GM23338 (cell line): Measurements from ENCODE around the gene SAFB. TPM values are rescaled to one million over a fixed set of nuclear protein-coding genes. Genes with fewer than 3 reads are reported as not detected.

Source experiments
- ATAC-seq: fragments of 200-7000 bp; cut with Tn5 transposase; 3 replicates; pipeline ENCODE4 v1.9.1; 2020
- DNase-seq: peaks from one replicate; pipeline ENCODE4 v3.0.0-alpha.2; 2015; ENCODE audit warnings: low spot score
- H2AFZ ChIP-seq: fragments of 200-600 bp; sonication (generic); 2 replicates; pipeline ENCODE4 v1.8.0; 2016; ENCODE audit warnings: antibody characterized with exemption, mild to moderate bottlenecking, moderate library complexity
- H3F3A ChIP-seq: fragments of 200-600 bp; sonication (generic); replicated peaks from 2 replicates; pipeline ENCODE4 v1.8.0; 2017; ENCODE audit warnings: antibody characterized with exemption, mixed run types, low read depth
- H3K27ac ChIP-seq: fragments of 200-600 bp; sonication (generic); 2 replicates; pipeline ENCODE4 v1.6.1; 2016; ENCODE audit warnings: low read depth
- H3K27me3 ChIP-seq: fragments of 200-600 bp; sonication (generic); 2 replicates; pipeline ENCODE4 v1.8.0; 2016; ENCODE audit warnings: mild to moderate bottlenecking, mixed run types, moderate library complexity; ENCODE audit not compliant: insufficient read depth
- H3K36me3 ChIP-seq: fragments of 200-600 bp; sonication (generic); 2 replicates; pipeline ENCODE4 v1.8.0; 2016; ENCODE audit warnings: mild to moderate bottlenecking; ENCODE audit not compliant: insufficient read depth
- H3K4me1 ChIP-seq: fragments of 200-600 bp; sonication (generic); 2 replicates; pipeline ENCODE4 v1.8.0; 2016; ENCODE audit warnings: mild to moderate bottlenecking, moderate library complexity; ENCODE audit not compliant: insufficient read depth
- H3K4me2 ChIP-seq: fragments of 200-600 bp; sonication (generic); 2 replicates; pipeline ENCODE4 v1.7.1; 2017; ENCODE audit warnings: mixed run types
- H3K4me3 ChIP-seq: fragments of 200-600 bp; sonication (generic); 2 replicates; pipeline ENCODE4 v1.6.1; 2016; ENCODE audit warnings: mixed run types
- H3K79me2 ChIP-seq: fragments of 200-600 bp; sonication (generic); replicated peaks from 2 replicates; pipeline ENCODE4 v1.8.0; 2017; ENCODE audit warnings: mild to moderate bottlenecking; ENCODE audit not compliant: insufficient read depth
- H3K9me2 ChIP-seq: fragments of 200-600 bp; sonication (generic); 2 replicates; pipeline ENCODE4 v1.8.0; 2017; ENCODE audit not compliant: insufficient read depth
- H4K20me1 ChIP-seq: fragments of 200-600 bp; sonication (generic); replicated peaks from 2 replicates; pipeline ENCODE4 v1.8.0; 2017; ENCODE audit warnings: mild to moderate bottlenecking; ENCODE audit not compliant: insufficient read depth
- H3K27ac Mint-ChIP-seq: 2 replicates; pipeline ENCODE4 v1.8.0; 2020; ENCODE audit warnings: inconsistent platforms, mild to moderate bottlenecking, moderate library complexity, mixed read lengths
- H3K27me3 Mint-ChIP-seq: 3 replicates; pipeline ENCODE4 v1.8.0; 2022; ENCODE audit warnings: low read depth, mild to moderate bottlenecking, moderate library complexity, mixed read lengths, inconsistent platforms; ENCODE audit not compliant: insufficient read depth, poor library complexity
- H3K36me3 Mint-ChIP-seq: 3 replicates; pipeline ENCODE4 v1.8.0; 2021; ENCODE audit warnings: low read depth, mild to moderate bottlenecking, inconsistent platforms, moderate library complexity, mixed read lengths
- H3K4me1 Mint-ChIP-seq: 3 replicates; pipeline ENCODE4 v1.8.0; 2020; ENCODE audit warnings: mild to moderate bottlenecking, inconsistent platforms, mixed read lengths
- H3K4me3 Mint-ChIP-seq: 3 replicates; pipeline ENCODE4 v1.8.0; 2021; ENCODE audit warnings: moderate library complexity, mild to moderate bottlenecking, inconsistent platforms, mixed read lengths
- H3K9me3 Mint-ChIP-seq: 3 replicates; pipeline ENCODE4 v1.8.0; 2020; ENCODE audit warnings: moderate library complexity, mild to moderate bottlenecking, inconsistent platforms, mixed read lengths
- CREB1 ChIP-seq: fragments of 250-450 bp; sonication (Bioruptor Pico); IDR thresholded peaks from 2 replicates; pipeline ENCODE4 v1.5.0; 2020; ENCODE audit warnings: low read depth, mild to moderate bottlenecking, moderate library complexity
- CTCF ChIP-seq, 2 experiments: fragments of 200-600 bp in 1 of 2; sonication (generic) in 1 of 2; conservative IDR thresholded peaks; 2 replicates each; pipeline versions ENCODE4 v1.5.1 to v1.6.1; 2016 to 2017; ENCODE audit warnings: antibody characterized with exemption in 2 of 2, low read depth in 2 of 2, mild to moderate bottlenecking in 2 of 2, moderate library complexity in 1 of 2
- ETS1 ChIP-seq: IDR thresholded peaks from 2 replicates; pipeline ENCODE4 v1.6.1; 2016; ENCODE audit warnings: antibody characterized with exemption
- EZH2 ChIP-seq: fragments of 200-600 bp; sonication (generic); IDR thresholded peaks from one replicate; pipeline ENCODE4 v1.8.0; 2017; ENCODE audit warnings: antibody characterized with exemption, mild to moderate bottlenecking, low read depth; ENCODE audit not compliant: unreplicated experiment
- EZH2phosphoT487 ChIP-seq: fragments of 200-600 bp; sonication (generic); IDR thresholded peaks from one replicate; pipeline ENCODE4 v1.8.1; 2018; ENCODE audit warnings: antibody characterized with exemption; ENCODE audit not compliant: unreplicated experiment
- JUNB ChIP-seq: IDR thresholded peaks from one replicate; pipeline ENCODE4 v1.6.1; 2016; ENCODE audit warnings: antibody characterized with exemption; ENCODE audit not compliant: unreplicated experiment
- NANOG ChIP-seq: IDR thresholded peaks from 2 replicates; pipeline ENCODE4 v1.6.1; 2016; ENCODE audit warnings: antibody characterized with exemption, borderline replicate concordance
- POLR2AphosphoS5 ChIP-seq: IDR thresholded peaks from 2 replicates; pipeline ENCODE4 v1.6.1; 2016; ENCODE audit warnings: antibody characterized with exemption, low read depth
- REST ChIP-seq: IDR thresholded peaks from one replicate; pipeline ENCODE4 v1.6.1; 2018; ENCODE audit warnings: antibody characterized with exemption; ENCODE audit not compliant: unreplicated experiment
- ZNF114 ChIP-seq: fragments of 250-450 bp; sonication (Bioruptor Pico); IDR thresholded peaks from 2 replicates; pipeline ENCODE4 v1.5.0; 2020; ENCODE audit warnings: mild to moderate bottlenecking, moderate library complexity
- ZNF331 ChIP-seq: fragments of 250-450 bp; sonication (Bioruptor Pico); IDR thresholded peaks from 2 replicates; pipeline ENCODE4 v1.5.0; 2020; ENCODE audit warnings: low read depth, mild to moderate bottlenecking, moderate library complexity
- polyA plus RNA-seq: library from polyadenylated mRNA; unstranded; fragments of >200 nt; fragmentation: Nextera tagmentation; extraction: Ambion mirVana; gene quantifications from 2 replicates; pipeline ENCODE4 v1.2.1, GENCODE V29; 2016
- total RNA-seq: library from RNA; depleted of rRNA; stranded (reverse); fragments of >200 nt; shearing (Covaris generic); gene quantifications from 2 replicates; pipeline ENCODE4 v1.2.3, GENCODE V29; 2014

SAFB gene
- total and polyA plus RNA-seq, 2 experiments from 2014 or later, result 85.2 to 109 TPM

- TF ChIP-seq ETS1 (no peak), POLR2AphosphoS5 (no peak), EZH2phosphoT487 (no peak), JUNB (no peak), NANOG (no peak), REST (no peak), CREB1 (CRISPR knock-in tag) (no peak), ZNF331 (no peak)
These were observed 85.0 kb downstream of the SAFB start (continued) for GRCh38 chr19:5707576-5708575.

- Mint-ChIP-seq H3K9me3 (no peaks in the 10 kb centered on the region), H3K4me3 (no peak overlapping the region), H3K4me1 (no peaks in the 10 kb centered on the region; the same call in 2 of the 3 replicates), H3K27ac (no peak overlapping the region), H3K36me3 (peaks cover 80% of the 10 kb centered on the region), H3K27me3 (peaks cover 5% of the 10 kb centered on the region)
- DNase-seq, result no peak
- Histone ChIP-seq H3K9me2 (no peaks in the 10 kb centered on the region), H3K36me3 (peaks cover 21% of the 10 kb centered on the region), H3K27ac (no peak overlapping the region), H3K4me2 (no peak overlapping the region), H3K27me3 (no peaks in the 10 kb centered on the region), H2AFZ (no peak overlapping the region), H3K4me1 (no peaks in the 10 kb centered on the region), H3F3A (peaks cover 2% of the 10 kb centered on the region; the same call in 1 of the 2 replicates), H3K79me2 (peaks cover 19% of the 10 kb centered on the region), H3K4me3 (no peak overlapping the region), H4K20me1 (peaks cover 7% of the 10 kb centered on the region)
- ATAC-seq, result no peak
- TF ChIP-seq POLR2AphosphoS5 (no peak), CTCF (conservative IDR thresholded peaks at IDR 0.05; ENCODE audit: low read depth in 2 of 2) (no peak), ZNF114 (no peak), REST (no peak), CREB1 (CRISPR knock-in tag) (no peak), JUNB (no peak), ETS1 (no peak), NANOG (no peak), EZH2 (no peak)
These were observed 88.1 kb downstream of the SAFB start for GRCh38 chr19:5711025-5711424.
